Lower leg skin (tissue), 3 donors: Measurements from ENCODE around the gene MYRF.

Experiments used
- POLR2A ChIP-seq, 2 donors: fragments of 450-650 bp; IDR thresholded peaks; one replicate each; pipeline ENCODE4 v1.6.1; 2016 to 2017; ENCODE audit warnings: antibody characterized with exemption in 2 of 2, mild to moderate bottlenecking in 1 of 2, moderate library complexity in 1 of 2
- TF ChIP-seq, protein P1 (sequence below), 3 donors: fragments of 450-650 bp; IDR thresholded peaks; one replicate each; pipeline ENCODE4 v1.5.1; 2016; ENCODE audit warnings: antibody characterized with exemption in 3 of 3, mild to moderate bottlenecking in 3 of 3, moderate library complexity in 2 of 3

DNA sequence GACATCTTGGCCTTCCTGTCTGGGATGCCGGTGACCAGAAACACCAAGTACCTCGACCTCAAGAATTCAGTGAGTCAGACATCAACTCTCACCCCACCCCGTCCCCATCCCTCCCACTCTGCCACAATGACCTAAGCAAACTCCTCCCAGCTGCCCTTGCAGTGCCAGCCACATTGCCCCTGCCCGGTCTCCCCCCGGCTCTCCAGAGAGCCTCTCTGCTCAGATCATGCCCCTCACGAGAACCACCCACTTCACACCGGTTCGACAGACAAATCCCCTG lies 23.6 kb upstream of the MYRF start:
- no peak for TF ChIP-seq POLR2A (IDR thresholded peaks at IDR 0.05)
- TF ChIP-seq, protein P1, sequence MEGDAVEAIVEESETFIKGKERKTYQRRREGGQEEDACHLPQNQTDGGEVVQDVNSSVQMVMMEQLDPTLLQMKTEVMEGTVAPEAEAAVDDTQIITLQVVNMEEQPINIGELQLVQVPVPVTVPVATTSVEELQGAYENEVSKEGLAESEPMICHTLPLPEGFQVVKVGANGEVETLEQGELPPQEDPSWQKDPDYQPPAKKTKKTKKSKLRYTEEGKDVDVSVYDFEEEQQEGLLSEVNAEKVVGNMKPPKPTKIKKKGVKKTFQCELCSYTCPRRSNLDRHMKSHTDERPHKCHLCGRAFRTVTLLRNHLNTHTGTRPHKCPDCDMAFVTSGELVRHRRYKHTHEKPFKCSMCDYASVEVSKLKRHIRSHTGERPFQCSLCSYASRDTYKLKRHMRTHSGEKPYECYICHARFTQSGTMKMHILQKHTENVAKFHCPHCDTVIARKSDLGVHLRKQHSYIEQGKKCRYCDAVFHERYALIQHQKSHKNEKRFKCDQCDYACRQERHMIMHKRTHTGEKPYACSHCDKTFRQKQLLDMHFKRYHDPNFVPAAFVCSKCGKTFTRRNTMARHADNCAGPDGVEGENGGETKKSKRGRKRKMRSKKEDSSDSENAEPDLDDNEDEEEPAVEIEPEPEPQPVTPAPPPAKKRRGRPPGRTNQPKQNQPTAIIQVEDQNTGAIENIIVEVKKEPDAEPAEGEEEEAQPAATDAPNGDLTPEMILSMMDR (IDR thresholded peaks at IDR 0.05) = no peak
